Measurements from ENCODE around the gene SERF2.
A peak's percentile ranks its signal among the peaks of the same experiment; 100 is the strongest.
"Not testable (repeated sequence)": the region's sequence is repeated elsewhere in the genome, so short reads cannot be mapped to it uniquely, and the experiment has no call there.

SERF2 gene

GRCh38 chr15:43791993-43792760, at the start of gene SERF2:
Gene SERF2 (plus strand): TSS chr15:43792320. CDS start chr15:43792377, 57 bp downstream.
- DNase-seq, result peak; percentile 95

GRCh38 chr15:43746245-43746902, 45.7 kb upstream of the SERF2 start, which contains the start of gene PDIA3:
Gene PDIA3 (plus strand): TSS chr15:43746438. CDS start chr15:43746540, 102 bp downstream.
- peak; percentile 40 for DNase-seq

- DNase-seq, result not testable (repeated sequence)
Observed at GRCh38 chr15:43746903-43747309, 45.2 kb upstream of the SERF2 start.

DNA sequence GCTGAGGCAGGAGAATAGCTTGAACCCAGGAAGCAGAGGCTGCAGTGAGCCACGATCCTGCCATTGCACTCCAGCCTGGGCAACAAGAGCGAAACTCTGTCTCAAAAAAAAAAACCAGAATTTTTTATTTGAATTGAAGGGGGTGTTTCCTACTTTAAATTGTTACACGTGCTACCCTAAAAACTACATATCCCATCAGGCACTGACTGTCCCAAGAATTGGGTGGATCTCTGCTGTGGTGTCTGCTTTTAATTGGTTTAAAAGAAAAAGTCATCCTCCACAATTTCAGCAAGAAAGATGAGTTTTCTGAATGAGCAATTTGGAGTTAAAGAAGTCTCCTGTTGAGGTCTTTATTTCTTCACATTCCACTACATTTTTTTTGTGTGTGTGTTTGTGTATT, 43.7 kb upstream of the SERF2 start:
- DNase-seq, result no peak

DNA sequence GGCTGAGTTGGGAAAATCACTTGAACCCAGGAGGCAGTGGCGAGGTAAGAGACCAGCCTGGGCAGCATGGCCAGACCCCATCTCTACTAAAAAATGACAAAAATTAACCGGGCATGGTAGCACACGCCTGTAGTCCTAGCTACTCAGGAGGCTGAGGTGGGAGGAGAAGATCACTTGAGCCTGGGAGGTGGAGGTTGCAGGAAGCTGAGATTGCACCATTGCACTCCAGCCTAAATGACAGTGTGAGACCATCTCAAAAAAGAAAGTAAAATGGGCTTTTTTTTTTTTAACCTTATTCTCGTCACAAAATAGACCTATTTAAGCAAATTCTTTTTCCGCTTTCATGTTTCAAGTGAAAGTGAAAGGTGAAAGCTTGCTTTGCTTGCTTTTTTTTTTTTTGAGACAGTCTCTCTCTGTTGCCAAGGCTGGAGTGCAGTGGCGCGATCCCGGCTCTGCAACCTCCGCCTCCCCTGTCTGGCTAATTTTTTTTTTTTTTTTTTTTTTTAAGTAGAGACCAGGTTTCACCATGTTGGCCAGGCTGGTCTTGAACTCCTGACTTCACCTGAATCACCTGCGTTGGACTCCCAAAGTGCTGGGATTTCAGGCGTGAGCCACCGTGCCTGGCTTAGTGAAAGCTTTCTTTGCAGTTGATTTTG, 42.3 kb upstream of the SERF2 start:
- DNase-seq, result no peak

DNA sequence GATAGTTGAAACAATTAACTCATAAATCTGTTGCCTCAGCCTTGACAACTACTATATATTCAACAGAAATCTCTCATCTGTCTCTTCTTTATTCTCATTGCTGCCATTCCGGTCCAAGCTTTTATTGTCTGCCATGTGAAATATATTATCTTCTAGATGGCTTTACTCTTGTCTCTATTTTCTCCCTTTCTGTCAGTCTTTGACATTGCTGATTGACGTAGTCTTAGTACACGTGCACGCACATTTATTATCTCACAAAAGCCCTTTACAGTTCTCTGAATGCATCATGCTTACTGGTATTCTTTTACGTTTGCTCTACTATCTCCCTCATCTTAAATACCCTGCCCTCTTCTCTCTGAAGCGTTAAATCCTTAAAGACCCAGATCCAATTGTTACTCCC, 40.2 kb upstream of the SERF2 start:
- DNase-seq, result no peak

GRCh38 chr15:43762824-43763223, 29.3 kb upstream of the SERF2 start:
- no peak for DNase-seq

DNA sequence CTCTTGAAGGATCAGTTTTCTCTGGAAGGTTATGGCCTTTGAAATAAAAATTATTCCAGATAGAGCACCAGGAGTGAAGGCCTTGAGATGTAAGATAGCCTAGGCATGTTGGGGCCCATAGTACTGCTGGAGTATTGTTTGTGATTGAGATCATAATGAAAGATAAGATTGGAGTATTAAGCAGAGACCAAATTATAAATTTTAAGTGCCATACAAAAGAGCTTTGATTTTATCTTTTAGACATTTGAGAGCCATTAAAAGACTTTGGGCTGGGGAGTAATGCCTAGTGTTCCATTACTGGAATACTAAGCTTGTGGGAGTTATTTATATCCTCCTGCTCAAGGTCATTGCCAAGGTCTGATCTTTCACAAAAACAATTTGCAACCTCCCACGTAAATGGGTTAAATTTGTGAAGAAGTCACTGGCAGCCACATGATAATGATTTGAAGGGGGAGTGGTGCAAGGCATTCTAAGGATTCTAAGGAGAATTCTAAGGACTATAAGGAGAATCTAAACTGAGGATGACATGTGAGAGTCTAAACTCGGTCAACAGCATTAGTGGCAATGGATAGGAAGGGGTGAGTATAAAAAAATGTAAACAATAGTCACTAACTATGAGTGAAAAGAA, 28.2 kb upstream of the SERF2 start:
- no peak for DNase-seq

- DNase-seq, result peak; percentile 31
Observed at GRCh38 chr15:43769584-43770228, 22.4 kb upstream of the SERF2 start.

DNA sequence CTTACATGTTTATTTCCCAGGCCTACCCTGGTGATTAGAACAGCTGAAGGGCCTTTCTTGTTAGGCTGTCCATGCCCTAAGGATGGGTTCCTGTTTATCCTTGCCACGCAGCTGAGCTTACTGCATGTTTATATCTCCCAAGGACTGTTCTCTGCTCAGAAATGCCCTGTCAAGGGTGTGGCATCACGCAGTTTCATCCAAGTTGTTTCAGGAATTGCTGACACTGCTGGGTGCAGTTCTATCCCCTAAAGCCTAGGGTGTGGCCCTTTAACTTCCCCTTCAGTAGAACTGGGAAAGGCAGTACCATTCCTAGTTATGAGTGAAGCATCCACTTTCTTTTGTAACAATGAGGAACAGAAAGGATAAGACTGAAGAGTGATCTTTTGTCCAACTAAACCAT, 20.3 kb upstream of the SERF2 start:
- no peak for DNase-seq

DNA sequence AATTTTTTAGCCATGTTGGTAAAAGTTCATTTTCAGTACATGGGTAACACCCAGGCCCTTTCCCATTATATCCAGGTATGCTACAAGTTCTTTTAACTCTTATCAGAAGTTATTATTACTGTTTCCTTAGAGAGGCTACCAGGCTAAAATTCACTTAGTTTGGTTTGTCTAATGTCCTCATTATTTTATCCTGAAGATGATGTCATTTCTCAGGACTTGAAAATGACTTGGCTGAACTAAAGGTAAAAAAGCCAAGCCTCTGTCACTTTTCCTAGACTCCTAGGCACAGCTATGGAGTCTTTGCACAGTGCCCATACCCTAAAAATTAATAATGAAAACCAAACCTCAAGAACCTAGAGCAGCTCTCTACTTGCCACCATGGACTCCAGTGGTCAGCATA, 19.5 kb upstream of the SERF2 start:
- DNase-seq, result no peak

DNA sequence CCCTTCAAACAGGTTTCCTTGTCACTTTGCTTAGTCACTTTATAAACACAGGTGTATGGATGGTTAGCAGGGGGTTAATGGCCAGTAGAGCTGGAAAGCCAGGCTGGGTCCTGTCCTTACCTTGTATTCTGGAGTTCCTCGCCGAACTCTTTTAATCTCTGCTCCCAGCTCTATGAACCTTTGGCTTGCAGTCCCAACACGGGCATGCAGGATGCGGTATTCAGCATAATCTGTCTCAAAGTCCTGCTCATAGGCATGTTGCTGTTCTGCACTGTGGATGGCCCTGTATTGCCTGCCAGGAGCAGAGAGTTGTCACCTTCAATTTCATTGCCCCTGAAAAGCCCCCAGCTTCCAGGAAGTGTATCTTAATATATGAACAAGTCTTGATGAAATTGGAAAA, 18.1 kb upstream of the SERF2 start:
- no peak for DNase-seq

DNA sequence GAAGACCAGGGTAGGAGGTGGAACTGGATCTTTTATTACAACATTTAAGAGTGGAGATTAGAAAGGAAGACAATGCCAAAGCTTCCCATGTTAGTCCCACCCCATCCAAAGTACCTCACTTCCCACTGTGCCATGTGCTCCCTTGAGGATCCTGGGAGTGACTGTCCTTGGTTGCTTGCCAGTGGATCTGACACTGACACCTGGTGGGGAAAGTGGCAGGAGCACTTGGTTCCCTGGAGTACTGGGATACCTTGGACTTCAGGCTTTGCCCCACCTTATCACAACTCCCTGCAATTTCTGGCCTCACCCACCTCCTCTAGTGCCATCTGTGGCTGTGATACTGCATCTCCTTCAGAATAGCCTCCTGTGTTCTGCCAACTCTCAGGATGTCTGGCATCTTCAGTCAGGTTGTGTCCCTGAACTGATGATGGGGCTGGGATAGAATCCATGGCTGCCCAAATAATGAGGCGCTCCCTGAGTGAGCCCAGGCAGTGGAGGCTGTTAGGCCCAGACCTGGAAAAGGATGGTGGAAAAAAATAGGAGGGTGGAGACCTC, 16.6 kb upstream of the SERF2 start:
- peak; percentile 49 for DNase-seq

DNA sequence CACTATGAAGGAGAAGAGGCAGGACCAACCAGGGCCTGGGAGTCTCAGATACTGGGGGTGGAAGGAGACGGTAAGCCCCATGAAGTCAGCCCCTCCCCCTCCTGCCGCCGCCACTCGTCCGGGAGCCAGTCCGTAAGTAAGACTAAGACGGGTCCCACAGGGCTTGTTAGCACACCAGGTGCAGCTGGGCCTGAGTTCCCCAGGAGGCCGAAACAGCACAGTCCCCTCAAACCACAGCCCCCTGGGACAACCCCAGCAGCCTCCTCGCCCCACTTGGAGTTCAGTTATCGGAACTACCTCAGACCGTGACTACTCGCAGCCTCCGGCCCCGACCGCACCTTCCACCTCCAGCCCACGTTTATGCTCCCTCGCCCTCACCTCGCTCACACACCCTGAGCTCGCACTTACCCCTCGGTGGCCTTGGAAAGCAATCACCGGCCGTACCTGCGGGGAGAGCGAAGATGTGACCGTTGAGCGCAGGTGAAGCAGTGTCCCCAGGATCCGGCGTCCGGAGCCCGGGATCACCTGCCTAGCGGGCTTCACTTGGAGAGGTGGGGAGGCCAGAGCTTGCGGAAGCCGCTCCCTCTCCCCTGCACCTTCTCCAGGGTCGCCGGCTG, 15.9 kb upstream of the SERF2 start:
- no peak for DNase-seq

DNA sequence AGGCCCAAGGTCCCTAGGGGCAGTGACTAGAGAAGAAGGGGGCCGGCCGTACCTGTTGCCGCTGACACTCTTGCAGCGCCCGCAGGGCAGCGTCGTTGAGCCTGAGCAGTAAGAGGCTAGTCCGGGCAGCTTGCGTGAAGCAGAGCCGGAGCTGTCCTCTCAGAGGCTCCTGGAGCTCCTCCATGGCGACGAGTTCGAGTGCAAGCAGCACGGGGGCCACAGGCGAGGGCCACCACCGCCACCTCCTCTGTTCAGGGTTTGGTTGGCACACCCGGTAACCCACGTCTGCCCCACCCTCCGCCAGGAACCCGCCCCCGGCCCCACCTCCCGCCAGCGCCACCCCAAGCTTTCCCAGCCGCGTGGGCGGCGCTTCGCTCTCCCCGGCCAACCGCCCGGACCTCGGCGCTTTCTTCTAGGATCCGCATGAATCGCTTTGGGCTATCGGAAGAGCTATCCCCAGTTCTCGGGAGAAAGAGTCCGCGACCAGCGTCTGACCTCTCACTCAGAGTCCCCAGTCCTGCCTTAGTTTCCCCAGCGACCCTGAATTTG, 15.3 kb upstream of the SERF2 start, which contains the start of gene ELL3:
TSS of gene ELL3 (minus strand) at position 249 of the 549 bp plus-strand sequence. CDS start at position 184, 65 bp downstream.
- peak; percentile 37 for DNase-seq

DNA sequence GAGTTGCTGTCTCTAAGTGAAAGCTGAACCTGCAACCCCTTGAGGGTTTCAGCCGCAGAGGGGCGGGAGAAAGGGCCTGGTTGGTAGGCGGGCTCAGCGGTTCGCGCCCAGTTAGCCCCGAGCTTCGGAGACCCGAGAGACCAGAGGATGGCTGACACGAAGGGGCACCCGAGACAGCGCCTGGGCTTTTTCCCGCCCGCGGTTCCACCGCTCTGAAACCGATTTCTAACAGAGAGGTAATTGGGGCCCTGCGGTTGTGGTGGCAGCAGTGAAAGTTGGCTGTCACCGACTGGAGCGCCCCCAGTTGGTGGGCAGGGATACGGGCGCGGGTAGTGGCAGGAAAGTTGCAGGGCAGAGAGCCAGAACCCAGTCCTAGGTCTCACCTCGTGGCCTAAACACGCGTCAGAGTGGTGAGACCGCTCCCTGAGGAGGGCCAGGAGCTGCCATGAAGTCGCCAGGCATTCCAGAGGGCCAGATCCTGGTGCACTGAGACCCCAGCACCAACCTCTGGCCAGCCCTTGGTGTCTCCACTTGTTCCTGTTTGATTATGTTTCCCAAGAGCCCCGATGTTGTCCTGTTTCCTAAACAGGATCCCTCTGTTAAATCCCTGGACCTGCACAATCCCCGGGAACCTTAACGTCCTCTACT, 14.7 kb upstream of the SERF2 start:
- DNase-seq, result peak; percentile 76

DNA sequence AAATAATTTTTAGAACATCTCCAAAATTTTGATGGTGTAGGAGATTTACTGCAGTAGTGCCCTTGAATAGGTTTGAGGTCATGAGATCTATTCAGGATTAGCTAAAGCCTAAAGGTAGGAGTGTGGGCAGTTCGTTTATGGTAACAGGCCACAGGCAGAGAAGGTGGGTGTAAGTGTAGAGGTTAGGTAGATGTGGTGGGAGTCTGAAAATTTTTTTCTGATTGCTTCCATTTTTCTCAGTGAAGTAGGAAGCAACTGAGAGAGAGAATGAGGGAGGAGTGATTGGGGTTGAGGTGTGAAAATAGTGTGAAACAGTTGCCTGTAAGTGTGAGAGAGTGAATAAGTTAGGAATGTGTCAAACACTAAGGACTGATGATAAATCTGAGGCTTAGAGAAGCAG, 13.1 kb upstream of the SERF2 start:
- DNase-seq, result no peak

GRCh38 chr15:43789409-43789808, 2.7 kb upstream of the SERF2 start:
- no peak for DNase-seq

DNA sequence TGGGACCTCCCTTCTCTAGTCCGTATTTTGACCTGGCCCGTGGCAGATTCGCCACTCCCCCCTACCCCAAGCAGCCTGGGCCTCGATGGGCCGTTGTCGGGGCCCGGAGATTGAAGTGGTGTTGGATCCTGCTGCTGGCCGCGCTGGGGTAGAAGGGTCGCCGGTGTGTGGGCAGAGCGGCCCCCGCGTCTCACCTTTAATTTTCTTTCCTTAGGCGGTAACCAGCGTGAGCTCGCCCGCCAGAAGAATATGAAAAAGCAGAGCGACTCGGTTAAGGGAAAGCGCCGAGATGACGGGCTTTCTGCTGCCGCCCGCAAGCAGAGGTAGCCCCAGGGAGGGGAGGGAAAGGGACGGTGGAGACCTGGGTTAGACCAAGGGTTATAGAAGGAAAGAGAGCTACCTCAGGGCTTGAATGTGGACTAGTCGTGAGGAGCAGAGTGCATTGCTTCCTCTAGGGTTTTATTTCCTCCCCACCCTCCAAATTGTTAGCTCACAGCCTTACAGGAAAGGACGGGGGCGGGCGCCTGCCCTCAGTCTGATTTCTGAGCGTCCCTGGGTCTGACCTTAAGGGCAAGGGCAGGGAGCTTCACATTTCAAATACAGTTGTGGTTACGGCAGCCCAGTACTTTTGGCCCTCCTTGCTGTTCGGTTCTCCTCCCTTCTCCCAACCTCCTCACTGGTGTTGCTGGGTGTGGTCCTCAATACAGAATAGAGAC, 799 bp downstream of the SERF2 start:
- no peak for DNase-seq

DNA sequence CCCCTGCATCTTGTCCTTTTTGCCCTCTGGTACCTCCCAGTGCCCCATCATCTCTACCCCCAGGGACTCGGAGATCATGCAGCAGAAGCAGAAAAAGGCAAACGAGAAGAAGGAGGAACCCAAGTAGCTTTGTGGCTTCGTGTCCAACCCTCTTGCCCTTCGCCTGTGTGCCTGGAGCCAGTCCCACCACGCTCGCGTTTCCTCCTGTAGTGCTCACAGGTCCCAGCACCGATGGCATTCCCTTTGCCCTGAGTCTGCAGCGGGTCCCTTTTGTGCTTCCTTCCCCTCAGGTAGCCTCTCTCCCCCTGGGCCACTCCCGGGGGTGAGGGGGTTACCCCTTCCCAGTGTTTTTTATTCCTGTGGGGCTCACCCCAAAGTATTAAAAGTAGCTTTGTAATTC, 1.5 kb downstream of the SERF2 start:
- DNase-seq, result no peak

Data from NCI-H1694 (cell line).